Brain microvascular endothelial cell (primary cell): ENCODE measurements around the gene KLK15.
"Not testable (repeated sequence)": the region's sequence is repeated elsewhere in the genome, so short reads cannot be mapped to it uniquely, and the experiment has no call there.

Experiments
- DNase-seq: peaks from one replicate; pipeline ENCODE4 v3.0.0-alpha.2; 2020
- H3K27ac ChIP-seq: fragments of 250-450 bp; sonication (Bioruptor Pico); 2 replicates; pipeline ENCODE4 v1.5.1; 2020; ENCODE audit warnings: mild to moderate bottlenecking, moderate library complexity
- H3K27me3 ChIP-seq: fragments of 250-450 bp; sonication (Bioruptor Pico); replicated peaks from 2 replicates; pipeline ENCODE4 v1.5.1; 2020; ENCODE audit warnings: mild to moderate bottlenecking
- H3K36me3 ChIP-seq: fragments of 250-450 bp; sonication (Bioruptor Pico); replicated peaks from 2 replicates; pipeline ENCODE4 v1.5.1; 2020; ENCODE audit warnings: mild to moderate bottlenecking
- H3K4me3 ChIP-seq: 2 replicates; pipeline ENCODE4 v1.5.1; 2011; ENCODE audit warnings: low read depth, mild to moderate bottlenecking, control low read depth, low read length, moderate library complexity
- in situ Hi-C: cut with HindIII; loops from 2 replicates; pipeline ENCODE4 v1.10.0; 2017; ENCODE audit warnings: low sequenced_read_pairs, low pct_ligation_motif_present
- TF ChIP-seq, protein P1 (sequence below): IDR thresholded peaks from 2 replicates; pipeline ENCODE4 v1.5.1; 2011; ENCODE audit warnings: low read depth, mild to moderate bottlenecking, moderate library complexity, low read length, control low read depth, inconsistent platforms; ENCODE audit errors: missing control alignments

KLK15 gene

DNA sequence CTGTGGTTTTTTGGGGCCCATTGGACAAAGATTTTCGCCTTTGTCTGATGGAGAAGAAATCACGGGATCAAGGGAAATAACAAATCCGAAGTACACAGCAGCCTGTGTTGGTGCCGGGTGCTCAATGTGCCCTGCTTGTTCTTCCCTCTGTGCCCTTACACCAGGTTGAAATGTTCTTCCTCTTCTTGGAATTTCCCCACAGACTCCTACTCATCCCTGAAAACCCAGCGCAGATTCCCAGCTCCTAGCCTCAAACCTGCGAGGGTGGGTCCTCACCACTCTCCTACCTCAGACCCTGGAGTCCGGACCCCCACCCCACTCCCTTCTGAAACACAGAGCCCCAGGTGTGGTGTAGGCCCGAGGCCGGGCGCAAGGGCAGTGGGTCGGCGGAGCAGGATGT lies 48.0 kb downstream of the KLK15 start:
- DNase-seq, result no peak
- TF ChIP-seq, protein P1, sequence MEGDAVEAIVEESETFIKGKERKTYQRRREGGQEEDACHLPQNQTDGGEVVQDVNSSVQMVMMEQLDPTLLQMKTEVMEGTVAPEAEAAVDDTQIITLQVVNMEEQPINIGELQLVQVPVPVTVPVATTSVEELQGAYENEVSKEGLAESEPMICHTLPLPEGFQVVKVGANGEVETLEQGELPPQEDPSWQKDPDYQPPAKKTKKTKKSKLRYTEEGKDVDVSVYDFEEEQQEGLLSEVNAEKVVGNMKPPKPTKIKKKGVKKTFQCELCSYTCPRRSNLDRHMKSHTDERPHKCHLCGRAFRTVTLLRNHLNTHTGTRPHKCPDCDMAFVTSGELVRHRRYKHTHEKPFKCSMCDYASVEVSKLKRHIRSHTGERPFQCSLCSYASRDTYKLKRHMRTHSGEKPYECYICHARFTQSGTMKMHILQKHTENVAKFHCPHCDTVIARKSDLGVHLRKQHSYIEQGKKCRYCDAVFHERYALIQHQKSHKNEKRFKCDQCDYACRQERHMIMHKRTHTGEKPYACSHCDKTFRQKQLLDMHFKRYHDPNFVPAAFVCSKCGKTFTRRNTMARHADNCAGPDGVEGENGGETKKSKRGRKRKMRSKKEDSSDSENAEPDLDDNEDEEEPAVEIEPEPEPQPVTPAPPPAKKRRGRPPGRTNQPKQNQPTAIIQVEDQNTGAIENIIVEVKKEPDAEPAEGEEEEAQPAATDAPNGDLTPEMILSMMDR, result no peak
- in situ Hi-C loops, result no loop called here

DNA sequence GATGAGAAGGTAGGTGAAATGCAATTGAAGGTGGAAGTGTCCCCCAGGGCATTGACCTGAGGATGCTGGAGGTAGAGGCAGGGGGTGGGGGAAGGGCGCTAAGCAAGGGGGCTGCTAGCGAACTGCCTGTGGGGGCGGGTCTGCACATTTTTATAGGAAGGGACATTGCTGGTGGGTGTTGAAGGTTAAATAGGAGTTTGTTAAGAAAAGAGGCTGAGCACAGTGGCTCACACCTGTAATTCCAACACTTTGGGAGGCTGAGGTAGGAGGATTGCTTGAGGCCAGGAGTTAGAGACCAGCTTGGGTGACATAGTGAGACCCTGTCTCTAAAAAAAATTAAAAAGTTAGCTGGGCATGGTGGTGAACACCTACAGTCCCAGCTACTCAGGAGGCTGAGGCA lies 48.7 kb downstream of the KLK15 start:
- DNase-seq, result no peak
- in situ Hi-C loops, result no loop called here
- peaks cover 8% of the 10 kb centered on the region for H3K27me3 ChIP-seq
- no peaks in the 10 kb centered on the region for H3K36me3 ChIP-seq
- TF ChIP-seq, protein P1, result no peak
- no peak overlapping the region for H3K27ac ChIP-seq
- H3K4me3 ChIP-seq, result no peak overlapping the region

More for the DNA sequence above, 48.0 kb downstream of the KLK15 start:
- no peak overlapping the region for H3K27ac ChIP-seq
- no peaks in the 10 kb centered on the region for H3K36me3 ChIP-seq
- H3K27me3 ChIP-seq, result peaks cover 4% of the 10 kb centered on the region
- H3K4me3 ChIP-seq, result no peak overlapping the region

DNA sequence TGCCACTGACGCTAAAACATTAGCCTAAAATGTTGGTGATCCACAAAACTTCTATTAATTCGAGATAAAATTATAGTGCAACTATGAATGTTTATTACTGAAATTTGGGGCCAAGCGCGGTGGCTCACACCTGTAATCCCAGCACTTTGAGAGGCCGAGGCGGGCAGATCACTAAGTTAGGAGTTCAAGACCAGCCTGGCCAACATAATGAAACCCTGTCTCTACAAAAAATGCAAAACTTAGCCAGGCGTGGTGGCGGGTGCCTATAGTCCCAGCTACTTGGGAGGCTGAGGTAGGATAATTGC lies 49.6 kb downstream of the KLK15 start:
- H3K4me3 ChIP-seq, in situ Hi-C loops, DNase-seq, H3K27ac ChIP-seq, H3K36me3 ChIP-seq: not testable (repeated sequence)
- H3K27me3 ChIP-seq, result peaks cover 15% of the 10 kb centered on the region

DNA sequence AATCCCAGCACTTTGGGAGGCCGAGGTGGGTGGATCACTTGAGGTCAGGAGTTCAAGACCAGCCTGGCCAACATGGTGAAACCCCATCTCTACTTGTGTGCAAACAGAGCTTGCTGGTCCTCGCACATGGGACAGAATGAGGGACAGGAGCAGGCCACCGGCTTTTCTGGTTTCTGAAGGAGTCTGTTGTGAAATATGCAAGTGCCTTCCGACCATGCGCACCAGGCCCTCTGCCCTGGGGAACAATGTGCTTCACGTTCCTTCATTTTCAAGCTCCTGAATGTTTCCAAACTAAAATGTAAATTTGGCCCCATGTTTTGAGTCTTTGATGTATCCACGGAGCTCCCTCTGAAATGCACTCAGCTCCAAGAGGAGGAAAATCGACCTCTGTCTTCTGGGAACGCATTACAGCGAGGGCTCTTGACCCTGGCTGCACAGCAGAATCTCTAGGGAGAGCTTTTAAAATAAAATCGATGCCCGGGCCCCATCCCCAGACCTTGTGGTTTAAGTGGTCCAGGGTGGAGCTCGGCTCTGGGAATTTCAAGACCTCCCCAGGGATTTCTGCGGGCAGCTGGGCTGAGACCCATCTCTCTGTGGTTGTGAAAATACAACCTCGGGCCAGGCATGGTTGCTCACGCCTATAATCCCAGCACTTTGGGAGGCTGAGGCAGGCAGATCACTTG lies 52.5 kb downstream of the KLK15 start:
- H3K4me3 ChIP-seq, result no peak overlapping the region
- no peak for DNase-seq
- H3K36me3 ChIP-seq, result no peaks in the 10 kb centered on the region
- TF ChIP-seq, protein P1, result no peak
- in situ Hi-C loops, result no loop called here
- peaks cover 25% of the 10 kb centered on the region for H3K27me3 ChIP-seq
- no peak overlapping the region for H3K27ac ChIP-seq

DNA sequence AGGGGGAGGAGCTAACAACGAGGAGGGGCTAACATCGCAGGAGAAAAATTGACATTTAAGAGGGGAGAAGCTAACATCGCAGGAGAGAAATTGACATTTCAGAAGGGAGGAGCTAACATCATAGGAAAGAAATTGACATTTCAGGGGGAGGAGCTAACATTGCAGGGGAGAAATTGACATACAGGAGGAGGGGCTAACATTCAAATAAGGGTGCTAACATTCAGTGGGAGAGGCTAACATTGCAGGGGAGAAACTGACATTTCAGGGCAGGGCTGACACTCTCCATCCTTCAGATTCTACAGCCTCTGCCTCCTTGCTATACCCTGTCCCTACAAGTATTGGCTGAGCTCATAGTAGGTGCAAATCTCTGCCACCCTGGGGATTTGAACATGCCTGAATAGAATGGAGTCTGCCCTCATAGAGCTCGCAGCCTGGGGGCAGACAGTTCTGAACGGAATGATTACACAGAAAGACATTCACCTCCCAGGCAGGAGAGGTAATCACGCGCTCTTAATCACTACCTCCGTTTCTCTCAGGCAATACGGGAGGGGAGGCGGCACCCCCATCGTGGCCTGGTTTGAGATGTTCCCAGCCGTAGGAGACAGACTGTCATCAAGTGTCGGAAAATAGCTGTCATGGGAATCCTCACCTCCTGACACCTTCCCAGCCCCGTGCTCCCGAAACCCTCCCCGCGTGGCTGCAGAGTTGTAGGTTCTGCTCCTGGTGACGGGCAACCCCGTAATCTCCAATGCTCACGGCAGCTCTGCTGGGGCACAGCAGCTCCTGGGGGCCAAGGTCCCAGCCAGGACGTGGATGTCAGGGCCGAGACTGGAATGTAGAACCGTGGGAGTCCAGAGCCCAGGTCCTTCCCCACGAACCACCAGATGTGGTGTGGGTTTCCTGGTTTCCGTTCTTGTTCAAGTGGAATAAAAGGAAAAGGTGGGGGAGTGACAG lies 53.6 kb downstream of the KLK15 start:
- no peak overlapping the region for H3K27ac ChIP-seq
- peaks cover 25% of the 10 kb centered on the region for H3K27me3 ChIP-seq
- in situ Hi-C loops, result no loop called here
- TF ChIP-seq, protein P1, result no peak
- H3K36me3 ChIP-seq, result no peaks in the 10 kb centered on the region
- no peak overlapping the region for H3K4me3 ChIP-seq
- no peak for DNase-seq

DNA sequence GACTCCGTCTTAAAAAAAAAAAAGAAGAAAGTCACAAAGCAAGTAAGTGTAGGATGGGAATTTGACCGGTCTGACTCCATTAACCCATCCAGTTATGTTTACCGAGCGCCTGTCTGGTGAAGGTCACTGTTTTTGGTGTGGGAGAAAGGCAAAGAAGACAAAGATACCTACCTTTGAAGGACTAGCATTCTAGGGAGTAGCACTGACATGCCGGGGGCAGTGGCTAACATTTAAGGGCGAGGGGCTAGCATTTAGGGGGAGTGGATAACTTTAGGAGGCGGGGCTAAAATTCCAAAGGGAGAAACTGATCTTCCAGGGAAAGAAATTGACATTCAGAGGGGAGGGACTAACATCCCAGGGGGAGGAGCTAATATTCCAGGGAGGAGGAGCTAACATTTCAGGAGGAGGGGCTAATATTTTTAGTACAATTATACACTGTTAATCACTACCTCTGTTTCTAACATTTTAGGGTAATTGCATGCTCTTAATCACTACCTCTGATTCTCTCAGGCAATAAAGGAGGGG lies 54.4 kb downstream of the KLK15 start:
- no peak overlapping the region for H3K4me3 ChIP-seq
- H3K27ac ChIP-seq, result no peak overlapping the region
- DNase-seq, result no peak
- TF ChIP-seq, protein P1, result no peak
- H3K36me3 ChIP-seq, result no peaks in the 10 kb centered on the region
- H3K27me3 ChIP-seq, result peaks cover 25% of the 10 kb centered on the region
- in situ Hi-C loops, result no loop called here
